BE2C (cell line): ENCODE results near the gene XIST.

ENCODE experiments used
- DNase-seq: peaks from one replicate; pipeline ENCODE4 v3.0.0-alpha.2; 2020
- H3K27me3 ChIP-seq: fragments of 250-450 bp; sonication (Bioruptor Pico); 2 replicates; pipeline ENCODE4 v1.5.1; 2020; ENCODE audit warnings: mild to moderate bottlenecking
- H3K36me3 ChIP-seq: fragments of 250-450 bp; sonication (Bioruptor Pico); 2 replicates; pipeline ENCODE4 v1.5.1; 2020; ENCODE audit warnings: mild to moderate bottlenecking
- H3K4me1 ChIP-seq: fragments of 250-450 bp; sonication (Bioruptor Pico); 2 replicates; pipeline ENCODE4 v1.5.1; 2020
- H3K4me3 ChIP-seq: 2 replicates; pipeline ENCODE4 v1.5.1; 2011; ENCODE audit warnings: low read depth, low read length
- H3K9me3 ChIP-seq: fragments of 250-450 bp; sonication (Bioruptor Pico); 2 replicates; pipeline ENCODE4 v1.5.1; 2020
- CTCF ChIP-seq: IDR thresholded peaks from 2 replicates; pipeline ENCODE4 v1.5.1; 2012; ENCODE audit warnings: mild to moderate bottlenecking, low read depth, low read length

Gene XIST

GRCh38 chrX:73840120-73840924 lies 12.2 kb downstream of the XIST start:
- H3K27me3 ChIP-seq, result no peaks in the 10 kb centered on the region
- DNase-seq, result no peak
- H3K4me3 ChIP-seq, result no peak overlapping the region
- no peak for TF ChIP-seq CTCF
- no peaks in the 10 kb centered on the region for H3K9me3 ChIP-seq
- no peaks in the 10 kb centered on the region for H3K4me1 ChIP-seq
- no peaks in the 10 kb centered on the region for H3K36me3 ChIP-seq

GRCh38 chrX:73839152-73839551 lies 13.4 kb downstream of the XIST start:
- no peak for TF ChIP-seq CTCF

GRCh38 chrX:73838123-73838522 lies 14.4 kb downstream of the XIST start:
- H3K36me3 ChIP-seq, result no peaks in the 10 kb centered on the region
- H3K4me1 ChIP-seq, result no peaks in the 10 kb centered on the region
- H3K9me3 ChIP-seq, result no peaks in the 10 kb centered on the region
- no peak for TF ChIP-seq CTCF
- no peak for DNase-seq
- no peak overlapping the region for H3K4me3 ChIP-seq
- no peaks in the 10 kb centered on the region for H3K27me3 ChIP-seq

More at GRCh38 chrX:73839152-73839551, 13.4 kb downstream of the XIST start:
- Histone ChIP-seq H3K4me3 (no peak overlapping the region), H3K36me3 (no peaks in the 10 kb centered on the region), H3K9me3 (no peaks in the 10 kb centered on the region), H3K4me1 (no peaks in the 10 kb centered on the region), H3K27me3 (no peaks in the 10 kb centered on the region)
- DNase-seq, result no peak

GRCh38 chrX:73836956-73837477 lies 15.5 kb downstream of the XIST start:
- no peaks in the 10 kb centered on the region for H3K36me3 ChIP-seq
- H3K4me1 ChIP-seq, result no peaks in the 10 kb centered on the region
- no peak for TF ChIP-seq CTCF
- H3K9me3 ChIP-seq, result no peaks in the 10 kb centered on the region
- no peak overlapping the region for H3K4me3 ChIP-seq
- no peaks in the 10 kb centered on the region for H3K27me3 ChIP-seq
- DNase-seq, result no peak

- TF ChIP-seq CTCF, result no peak
- H3K4me1 ChIP-seq, result no peaks in the 10 kb centered on the region
- no peak overlapping the region for H3K4me3 ChIP-seq
- H3K27me3 ChIP-seq, result no peaks in the 10 kb centered on the region
- no peaks in the 10 kb centered on the region for H3K36me3 ChIP-seq
- DNase-seq, result no peak
- H3K9me3 ChIP-seq, result no peaks in the 10 kb centered on the region
Measured at GRCh38 chrX:73834219-73834618, 18.3 kb downstream of the XIST start.

- H3K36me3 ChIP-seq, result no peaks in the 10 kb centered on the region
- no peaks in the 10 kb centered on the region for H3K9me3 ChIP-seq
- H3K4me3 ChIP-seq, result no peak overlapping the region
- H3K4me1 ChIP-seq, result no peaks in the 10 kb centered on the region
- H3K27me3 ChIP-seq, result no peaks in the 10 kb centered on the region
- TF ChIP-seq CTCF, result no peak
- no peak for DNase-seq
Measured at GRCh38 chrX:73832319-73832718, 20.2 kb downstream of the XIST start.
